Measurements from ENCODE around the gene IGF2BP3.
"Not testable (repeated sequence)": the region's sequence is repeated elsewhere in the genome, so short reads cannot be mapped to it uniquely, and the experiment has no call there.

Gene IGF2BP3

GRCh38 chr7:23470330-23471105 is at the start of gene IGF2BP3:
TSS of gene IGF2BP3 (minus strand) at chr7:23470491. CDS start at chr7:23470110, 381 bp downstream.
- DNase-seq, result peak; percentile 92

DNA sequence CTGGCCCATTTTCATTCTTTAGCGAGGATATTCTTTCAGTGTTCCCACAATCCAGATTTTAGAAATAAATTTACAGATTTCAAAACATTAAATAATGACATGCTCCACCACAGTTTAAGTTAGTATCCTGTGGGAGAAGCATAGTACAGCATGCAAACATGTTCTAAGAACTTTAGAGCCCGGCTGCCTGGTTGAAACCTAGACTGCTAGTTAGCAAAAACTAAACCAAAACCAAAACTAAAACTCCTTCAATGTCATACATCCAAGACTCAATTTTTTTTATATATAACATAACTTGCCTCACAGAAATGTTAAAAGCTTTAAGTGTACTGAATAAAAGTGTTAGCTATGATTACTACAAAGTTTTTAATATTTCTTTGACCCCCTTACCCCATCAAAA is 44.5 kb upstream of the IGF2BP3 start:
- no peak for DNase-seq

DNA sequence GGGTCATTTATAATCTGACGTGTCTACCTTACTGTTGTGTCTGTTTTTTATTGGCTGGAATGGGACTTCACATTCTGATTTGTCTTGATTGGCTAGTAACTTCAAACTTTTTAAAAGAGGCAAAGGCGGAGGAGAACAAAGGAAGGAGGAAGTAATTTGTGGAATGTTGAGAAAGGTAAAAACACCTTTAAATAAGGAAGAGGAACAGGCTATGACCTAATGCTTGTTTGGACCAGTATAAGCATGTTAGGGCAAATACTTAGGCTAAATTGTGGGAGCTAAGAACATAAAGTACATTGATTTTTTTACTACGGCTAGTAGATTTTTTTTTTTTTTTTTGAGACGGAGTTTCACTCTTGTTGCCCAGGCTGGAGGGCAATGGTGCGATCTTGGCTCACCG is 43.5 kb upstream of the IGF2BP3 start:
- DNase-seq, result not testable (repeated sequence)

DNA sequence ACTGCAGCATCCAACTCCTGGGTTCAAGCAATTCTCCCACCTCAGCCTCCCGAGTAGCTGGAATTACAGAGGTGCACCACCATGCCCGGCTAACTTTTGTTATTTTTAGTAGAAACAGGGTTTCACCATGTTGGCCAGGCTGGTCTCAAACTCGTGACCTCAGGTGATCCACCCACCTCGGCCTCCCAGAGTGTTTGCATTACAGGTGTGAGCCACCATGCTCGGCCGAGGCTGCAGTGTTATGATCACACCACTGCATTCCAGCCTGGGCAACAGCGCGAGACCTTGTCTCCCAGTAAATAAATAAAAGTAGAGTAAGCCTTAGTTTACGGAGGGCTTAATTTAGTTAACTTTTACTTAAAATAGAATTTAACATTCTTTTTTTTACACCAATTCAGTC is 23.7 kb upstream of the IGF2BP3 start:
- no peak for DNase-seq

DNA sequence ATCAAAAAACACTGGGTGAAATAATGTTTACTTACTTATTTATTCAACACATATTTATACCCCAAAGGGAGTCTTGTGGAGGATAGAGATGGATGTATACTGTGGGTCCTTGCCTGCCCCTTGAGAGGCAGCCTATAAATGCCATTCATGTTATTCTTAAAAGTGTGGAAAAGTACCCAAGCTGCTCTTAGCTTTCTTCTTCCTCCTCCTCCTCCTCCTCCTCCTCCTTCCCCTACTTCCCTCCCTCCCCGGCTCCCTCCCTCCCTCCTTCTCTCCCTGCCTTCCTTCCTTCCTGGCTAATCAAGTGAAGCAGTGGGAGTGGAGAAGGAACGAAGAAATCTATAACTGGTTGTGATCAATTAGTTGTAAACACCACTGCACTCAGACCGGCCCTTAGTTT is 21.2 kb upstream of the IGF2BP3 start:
- DNase-seq, result no peak

DNA sequence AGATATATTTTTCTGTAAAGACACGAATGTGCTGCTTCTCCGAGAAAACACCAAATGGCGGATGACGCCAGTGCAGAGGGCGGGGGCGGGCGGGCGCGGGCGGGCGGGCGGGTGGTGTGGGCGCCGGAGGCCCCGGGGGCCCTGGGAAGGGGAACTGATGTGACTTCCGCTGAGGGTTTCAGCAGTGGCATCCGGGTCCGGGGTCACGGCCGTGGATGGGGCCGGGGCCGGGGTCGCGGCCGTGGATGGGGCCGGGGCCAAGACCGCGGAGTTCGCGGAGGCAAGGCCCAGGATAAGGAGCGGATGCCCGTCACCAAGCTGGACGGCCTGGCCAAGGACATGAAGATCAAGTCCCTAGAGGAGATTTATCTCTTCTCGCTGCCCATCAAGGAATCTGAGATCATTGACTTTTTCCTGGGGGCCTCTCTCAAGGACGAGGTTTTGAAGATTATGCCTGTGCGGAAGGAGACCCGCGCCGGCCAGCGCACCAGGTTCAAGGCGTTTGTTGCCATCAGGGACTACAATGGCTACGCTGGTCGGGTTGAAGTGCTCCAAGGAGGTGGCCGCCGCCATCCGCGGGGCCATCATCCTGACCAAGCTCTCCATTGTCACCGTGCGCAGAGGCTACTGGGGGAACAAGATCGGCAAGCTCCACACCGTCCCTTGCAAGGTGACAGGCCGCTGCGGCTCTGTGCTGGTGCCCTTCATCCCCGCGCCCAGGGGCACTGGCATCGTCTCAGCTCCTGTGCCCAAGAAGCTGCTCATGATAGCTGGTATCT is 20.3 kb upstream of the IGF2BP3 start:
- peak; percentile 12 for DNase-seq

GRCh38 chr7:23488714-23489113 is 18.4 kb upstream of the IGF2BP3 start:
- DNase-seq, result not testable (repeated sequence)

DNA sequence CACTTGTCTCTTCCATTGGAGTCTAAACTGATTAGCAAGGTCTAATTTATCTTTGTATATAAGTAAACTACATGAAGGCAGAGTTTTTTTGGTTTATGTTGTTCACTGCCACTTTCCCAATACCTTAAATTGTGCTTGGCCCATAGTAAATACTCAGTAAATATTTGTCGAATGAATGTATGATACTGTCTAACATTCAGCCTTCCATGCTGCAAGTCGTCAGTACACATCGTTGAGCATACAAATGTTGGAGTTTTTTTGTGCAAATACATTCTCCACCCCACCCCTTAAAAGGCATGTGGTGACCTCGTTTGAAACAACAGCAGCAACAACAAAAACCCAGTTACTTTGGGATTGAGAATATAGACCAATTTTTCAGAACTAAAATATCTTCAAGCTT is 17.4 kb upstream of the IGF2BP3 start:
- no peak for DNase-seq

DNA sequence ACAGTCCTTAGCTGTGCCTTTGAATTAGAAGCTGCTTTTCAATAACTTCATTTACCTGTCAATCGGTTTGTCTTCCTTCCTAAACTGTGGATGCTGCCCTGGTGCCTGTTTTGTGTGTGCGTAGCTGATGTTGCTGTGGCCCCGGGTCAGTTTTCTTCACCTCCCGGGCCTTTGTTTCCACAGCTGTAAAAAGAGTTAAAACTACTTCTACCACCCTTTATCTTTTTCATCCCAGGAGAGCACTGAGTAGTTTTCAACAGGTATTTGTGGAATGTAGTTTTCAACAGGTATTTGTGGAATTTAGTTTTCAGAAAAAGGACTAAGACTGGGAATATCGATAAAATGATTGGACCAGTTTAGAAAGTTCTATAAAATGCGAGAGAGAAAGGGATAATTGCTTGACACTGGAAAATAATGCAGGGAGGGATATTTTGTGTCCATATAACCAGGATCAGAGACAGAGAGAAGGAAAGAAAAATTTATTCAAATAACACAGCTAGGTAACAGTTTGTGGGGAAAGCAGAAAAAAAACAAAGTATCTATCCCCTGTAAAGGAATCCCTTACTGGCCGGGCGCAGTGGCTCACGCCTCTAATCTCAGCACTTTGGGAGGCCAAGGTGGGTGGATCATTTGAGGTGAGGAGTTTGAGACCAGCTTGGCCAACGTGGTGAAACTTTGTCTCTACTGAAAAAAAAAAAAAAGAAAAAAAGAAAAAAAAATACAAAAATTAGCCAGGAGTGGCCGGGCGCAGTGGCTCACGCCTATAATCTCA is 15.9 kb upstream of the IGF2BP3 start:
- no peak for DNase-seq

- no peak for DNase-seq
Observed at GRCh38 chr7:23482686-23483085, 12.4 kb upstream of the IGF2BP3 start.

DNA sequence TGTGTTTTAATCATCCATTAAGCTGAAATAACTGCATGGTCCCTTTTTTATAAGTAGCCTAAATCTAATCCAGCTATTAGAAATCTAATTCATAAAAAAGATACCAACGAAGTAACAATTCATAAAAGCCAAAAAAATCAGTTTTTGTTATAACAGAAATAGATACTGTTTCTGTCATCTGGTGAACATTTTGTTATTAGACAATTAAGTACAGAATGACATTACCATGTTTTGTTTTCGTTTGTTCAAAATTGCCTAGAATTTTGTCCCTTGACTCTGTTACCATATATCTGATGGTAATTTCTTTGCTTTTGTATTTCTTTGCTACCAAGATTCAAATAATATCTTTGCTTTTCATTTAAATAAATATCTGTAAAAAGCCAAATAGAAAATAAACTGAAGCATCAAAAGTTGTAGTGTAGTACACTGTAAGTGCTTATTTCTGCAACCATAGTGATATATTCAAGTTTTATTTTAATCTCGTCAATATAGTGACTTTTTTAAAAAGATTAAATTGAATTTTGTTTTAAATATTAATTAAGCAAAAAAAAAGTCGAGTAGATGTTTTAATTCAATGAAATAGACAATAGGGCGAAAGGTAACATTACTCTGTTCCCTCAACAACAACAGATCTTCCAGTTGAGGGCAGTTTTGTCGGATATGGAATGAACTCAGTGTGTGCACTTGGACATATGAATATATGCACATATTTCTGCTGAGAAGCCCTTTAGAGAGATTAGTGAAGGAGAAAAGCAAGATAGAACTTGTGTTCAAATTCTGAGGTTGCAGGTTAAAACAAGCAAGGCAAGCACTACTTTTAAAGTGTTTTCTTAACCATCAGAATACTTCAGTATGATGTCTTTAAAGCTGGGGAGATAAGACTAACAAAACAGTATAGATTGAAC is 7.9 kb upstream of the IGF2BP3 start:
- no peak for DNase-seq

- no peak for DNase-seq
Observed at GRCh38 chr7:23477157-23477499, 6.8 kb upstream of the IGF2BP3 start.

DNA sequence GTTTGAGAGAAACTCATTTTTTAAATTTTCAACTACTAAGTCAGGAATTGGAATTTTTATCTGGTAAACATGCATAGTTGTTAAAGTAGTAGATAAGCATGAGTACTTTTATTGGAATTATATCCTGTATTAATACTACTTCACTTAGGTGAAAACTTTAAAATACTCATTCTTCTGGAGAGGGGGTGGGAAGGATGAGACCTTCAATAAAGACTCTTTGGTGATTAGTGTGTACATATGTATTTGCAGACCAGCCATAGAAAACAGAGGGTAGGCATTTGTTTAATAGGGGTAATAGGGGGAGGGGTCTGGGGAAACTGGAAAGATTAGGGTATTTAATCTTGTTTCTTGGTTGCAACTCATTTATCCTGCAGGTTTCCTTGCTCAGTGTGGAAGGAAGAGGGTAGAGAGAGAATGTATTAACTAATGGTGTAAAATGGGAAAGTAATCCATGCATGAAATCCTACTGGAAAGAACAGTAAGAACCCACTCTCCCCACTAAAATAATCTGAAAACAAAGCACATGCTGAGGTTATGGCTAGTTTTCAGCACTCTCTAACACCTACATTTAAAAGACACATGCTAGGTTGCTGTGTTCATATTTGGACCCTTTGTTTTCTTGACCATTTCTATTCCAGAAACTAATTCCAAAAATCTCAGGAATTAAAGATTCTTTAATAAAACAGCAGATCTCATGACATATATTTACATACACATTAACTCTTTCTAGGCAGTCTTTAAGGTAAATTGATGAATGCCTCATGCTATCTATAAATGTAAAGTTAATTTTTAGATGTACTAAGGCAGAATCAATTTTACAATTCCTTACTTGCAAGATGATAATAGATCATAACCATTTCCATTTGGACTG is 6.2 kb upstream of the IGF2BP3 start:
- no peak for DNase-seq

- DNase-seq, result no peak
Observed at GRCh38 chr7:23475576-23475839, 5.2 kb upstream of the IGF2BP3 start.

- no peak for DNase-seq
Observed at GRCh38 chr7:23474829-23475575, 4.7 kb upstream of the IGF2BP3 start.

DNA sequence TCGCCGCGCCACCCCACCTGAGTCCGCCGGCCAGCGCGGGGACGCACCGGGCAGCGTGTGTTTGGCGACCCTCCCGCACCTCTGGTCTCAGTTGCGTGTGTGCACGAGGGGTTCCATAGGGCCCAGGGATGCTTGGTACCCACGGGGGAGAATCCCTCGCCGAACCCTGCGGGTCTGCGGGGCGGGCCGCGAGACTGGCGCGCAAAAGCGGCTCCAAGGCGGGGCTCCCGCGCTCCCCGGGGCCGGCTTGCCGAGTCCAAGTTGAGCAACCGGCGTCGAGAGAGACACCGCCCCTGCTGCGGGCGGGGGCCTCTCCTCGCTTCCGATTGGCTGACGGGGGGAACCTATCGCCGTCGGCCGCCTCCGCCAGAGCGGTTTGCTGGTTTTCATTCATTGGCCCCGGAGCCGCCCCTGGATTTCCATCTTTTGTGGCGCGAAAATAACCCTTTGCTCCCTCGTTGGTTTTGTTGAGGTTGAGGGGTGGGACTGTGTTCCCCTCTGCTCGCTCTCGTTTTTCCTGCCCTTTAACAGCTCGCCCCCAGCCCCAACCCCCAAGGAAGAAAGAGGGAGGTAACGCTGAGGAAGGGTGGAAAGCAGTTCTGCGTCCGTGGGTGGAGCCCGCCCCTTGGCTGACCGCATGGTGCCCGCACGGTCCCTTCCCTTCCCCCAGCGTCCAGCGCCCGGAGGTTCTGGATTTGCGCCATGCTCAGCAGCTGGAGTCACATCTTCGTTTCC is 4.0 kb upstream of the IGF2BP3 start:
- peak; percentile 98 for DNase-seq

DNA sequence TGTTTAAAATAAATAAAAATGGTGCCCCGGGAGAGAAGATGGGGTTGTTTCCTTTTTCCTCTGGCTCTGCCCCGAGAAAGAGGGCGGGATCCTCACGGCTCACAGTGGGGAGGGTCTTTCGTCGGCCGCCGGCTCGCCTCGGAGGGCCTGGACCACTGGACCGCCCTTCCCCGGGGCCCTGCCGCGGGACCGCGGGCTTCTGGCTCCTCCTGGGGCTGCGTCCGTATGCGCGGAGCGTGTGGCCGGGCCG is 3.5 kb upstream of the IGF2BP3 start:
- DNase-seq, result no peak

- DNase-seq, result peak; percentile 52
Observed at GRCh38 chr7:23472956-23473843, 2.9 kb upstream of the IGF2BP3 start.

GRCh38 chr7:23472556-23472955 is 2.3 kb upstream of the IGF2BP3 start:
- no peak for DNase-seq

GRCh38 chr7:23472046-23472445 is 1.8 kb upstream of the IGF2BP3 start:
- DNase-seq, result no peak
